Measurements from ENCODE around the gene TUBB4A. TPM values are rescaled to one million over a fixed set of nuclear protein-coding genes. Genes with fewer than 3 reads are reported as not detected.

Gene TUBB4A
- total and polyA plus RNA-seq, 10 of the 15 experiments (the other 5 are each of a cell fraction or from before 2014, with no cell fraction given), result 0.29 to 22.4 (median 3.8) TPM

- no peak overlapping the region for H3K27ac ChIP-seq (ENCODE audit: control insufficient read depth, insufficient read depth)
- in situ Hi-C loops (cut with MboI) (no loop called here), intact Hi-C loops (cut with micrococcal nuclease; ENCODE audit: unreplicated experiment) (no loop called here)
- H3K27me3 ChIP-seq (replicated peaks in 1 of 2; ENCODE audit: control insufficient read depth in 2 of 2, insufficient read depth in 2 of 2, low read length in 1 of 2), result peaks cover 0 to 2% of the 10 kb centered on the region in 2 experiments; a peak in 3 of 4 replicates
- ChIA-PET SMC1A (ENCODE audit: uncharacterized antibody, unreplicated experiment) (no interaction called here), POLR2A (no interaction called here), CTCF (no interaction called here), RAD21 (ENCODE audit: unreplicated experiment) (no interaction called here)
- no peaks in the 10 kb centered on the region for H4K20me1 ChIP-seq (ENCODE audit: control insufficient read depth, insufficient read depth)
- no peak overlapping the region for H3K4me3 ChIP-seq
- WGBS (ENCODE audit: insufficient coverage, insufficient replicate concordance, low lambda C conversion rate, missing lambda C conversion rate), result 87% methylated on average over 19 of the region's 19 CpGs
- BruUV-seq (replicated peaks), result no TSS peak
- FAIRE-seq (no peak), ATAC-seq (no peak), DNase-seq (ENCODE audit: low read depth, low spot score) (no peak)
- no peaks in the 10 kb centered on the region for H3K79me2 ChIP-seq (ENCODE audit: control insufficient read depth, insufficient read depth, low read length)
- H3K9me3 ChIP-seq (replicated peaks; ENCODE audit: control insufficient read depth, insufficient read depth, low read length), result no peaks in the 10 kb centered on the region
- no peaks in the 10 kb centered on the region for H3K4me1 ChIP-seq (ENCODE audit: control insufficient read depth, insufficient read depth, low read length)
- no peak overlapping the region for H3K9ac ChIP-seq (ENCODE audit: control insufficient read depth, insufficient read depth, low read length)
- TF ChIP-seq SRF (IDR thresholded peaks at IDR 0.05; ENCODE audit: low read depth in 2 of 2, low read length in 2 of 2) (no peak), ZBED1 (IDR thresholded peaks at IDR 0.05; ENCODE audit: borderline replicate concordance) (no peak), SMC3 (IDR thresholded peaks at IDR 0.05; ENCODE audit: borderline replicate concordance, low read length) (no peak), RBBP5 (conservative IDR thresholded peaks at IDR 0.05) (no peak), SP1 (IDR thresholded peaks at IDR 0.05; ENCODE audit: low read depth, low read length) (no peak), PAX8 (IDR thresholded peaks at IDR 0.05) (no peak), TCF7 (IDR thresholded peaks at IDR 0.05; ENCODE audit: borderline replicate concordance) (no peak)
- TF ChIP-seq, protein P1, sequence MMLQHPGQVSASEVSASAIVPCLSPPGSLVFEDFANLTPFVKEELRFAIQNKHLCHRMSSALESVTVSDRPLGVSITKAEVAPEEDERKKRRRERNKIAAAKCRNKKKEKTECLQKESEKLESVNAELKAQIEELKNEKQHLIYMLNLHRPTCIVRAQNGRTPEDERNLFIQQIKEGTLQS (IDR thresholded peaks at IDR 0.05; ENCODE audit: borderline replicate concordance, extremely low read depth, low read depth, low read length), result no peak
- TF ChIP-seq, protein P2, sequence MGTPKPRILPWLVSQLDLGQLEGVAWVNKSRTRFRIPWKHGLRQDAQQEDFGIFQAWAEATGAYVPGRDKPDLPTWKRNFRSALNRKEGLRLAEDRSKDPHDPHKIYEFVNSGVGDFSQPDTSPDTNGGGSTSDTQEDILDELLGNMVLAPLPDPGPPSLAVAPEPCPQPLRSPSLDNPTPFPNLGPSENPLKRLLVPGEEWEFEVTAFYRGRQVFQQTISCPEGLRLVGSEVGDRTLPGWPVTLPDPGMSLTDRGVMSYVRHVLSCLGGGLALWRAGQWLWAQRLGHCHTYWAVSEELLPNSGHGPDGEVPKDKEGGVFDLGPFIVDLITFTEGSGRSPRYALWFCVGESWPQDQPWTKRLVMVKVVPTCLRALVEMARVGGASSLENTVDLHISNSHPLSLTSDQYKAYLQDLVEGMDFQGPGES (IDR thresholded peaks at IDR 0.05), result no peak
- no peak overlapping the region for H3K4me2 ChIP-seq (ENCODE audit: control insufficient read depth, insufficient read depth)
- H2AFZ ChIP-seq (ENCODE audit: control insufficient read depth, low read depth, low read length), result no peak overlapping the region
- no peaks in the 10 kb centered on the region for H3K36me3 ChIP-seq (ENCODE audit: control insufficient read depth in 2 of 2, insufficient read depth in 2 of 2, low read length in 1 of 2)
Observed at GRCh38 chr19:6495947-6496346, 6.2 kb downstream of the TUBB4A start.

All from GM12878 (cell line).